CD14-positive monocyte (primary cell): Measurements from ENCODE around the gene FXR2. TPM values are rescaled to one million over a fixed set of nuclear protein-coding genes. Genes with fewer than 3 reads are reported as not detected.

Source experiments
- DNase-seq, 3 donors: peaks; one replicate each; pipeline ENCODE4 v3.0.0-alpha.2; 2011 to 2022
- H2AFZ ChIP-seq: 2 replicates; pipeline ENCODE4 v1.6.0; 2012; ENCODE audit warnings: mild to moderate bottlenecking, low read depth, low read length, inconsistent platforms; ENCODE audit not compliant: insufficient read depth, poor library complexity, severe bottlenecking
- H3K27ac ChIP-seq, 2 donors: 1 replicate in 1 of 2; 2 replicates in 1 of 2; pipeline ENCODE4 v1.5.1; 2012 to 2013; ENCODE audit warnings: low read length in 2 of 2, control low read depth in 1 of 2, inconsistent platforms in 1 of 2, low read depth in 1 of 2, mild to moderate bottlenecking in 1 of 2
- H3K27me3 ChIP-seq, 2 donors: one replicate each; pipeline versions ENCODE4 v1.6.0 to v1.6.1; 2011 to 2013; ENCODE audit warnings: low read length in 2 of 2; ENCODE audit not compliant: control insufficient read depth in 2 of 2, insufficient read depth in 2 of 2
- H3K36me3 ChIP-seq, 2 donors: replicated peaks in 1 of 2; 1 replicate in 1 of 2; 2 replicates in 1 of 2; pipeline versions ENCODE4 v1.5.1 to v1.6.1; 2012 to 2013; ENCODE audit warnings: low read length in 2 of 2, control low read depth in 1 of 2, inconsistent platforms in 1 of 2, mild to moderate bottlenecking in 1 of 2; ENCODE audit not compliant: insufficient read depth in 2 of 2, control insufficient read depth in 1 of 2
- H3K4me1 ChIP-seq, 2 donors: 1 replicate in 1 of 2; 2 replicates in 1 of 2; pipeline versions ENCODE4 v1.5.1 to v1.6.1; 2012 to 2013; ENCODE audit warnings: low read length in 2 of 2, control low read depth in 1 of 2, inconsistent platforms in 1 of 2, mild to moderate bottlenecking in 1 of 2, moderate library complexity in 1 of 2; ENCODE audit not compliant: insufficient read depth in 2 of 2, control insufficient read depth in 1 of 2
- H3K4me2 ChIP-seq: replicated peaks from 2 replicates; pipeline ENCODE3; 2012; ENCODE audit warnings: low read length, moderate library complexity, mild to moderate bottlenecking; ENCODE audit not compliant: poor library complexity, severe bottlenecking; ENCODE audit errors: extremely low read depth
- H3K4me3 ChIP-seq, 3 experiments: fragments of 200-600 bp in 1 of 3; sonication (generic) in 1 of 3; replicated peaks in 1 of 3; 1 replicate in 2 of 3; 2 replicates in 1 of 3; pipeline ENCODE4 v1.5.1; 2011 to 2013; ENCODE audit warnings: low read length in 3 of 3, mild to moderate bottlenecking in 3 of 3, control low read depth in 2 of 3, low read depth in 2 of 3, inconsistent platforms in 1 of 3, moderate library complexity in 1 of 3
- H3K79me2 ChIP-seq: 2 replicates; pipeline ENCODE4 v1.6.0; 2012; ENCODE audit warnings: mild to moderate bottlenecking, control low read depth, inconsistent platforms, low read length, moderate library complexity; ENCODE audit not compliant: insufficient read depth
- H3K9ac ChIP-seq: 2 replicates; pipeline ENCODE4 v1.6.0; 2017; ENCODE audit warnings: low read length, mild to moderate bottlenecking; ENCODE audit not compliant: insufficient read depth, poor library complexity, severe bottlenecking
- H3K9me3 ChIP-seq, 2 donors: replicated peaks in 1 of 2; 1 replicate in 1 of 2; 2 replicates in 1 of 2; pipeline versions ENCODE4 v1.5.1 to v1.6.1; 2012 to 2013; ENCODE audit warnings: low read length in 2 of 2, control low read depth in 1 of 2; ENCODE audit not compliant: control insufficient read depth in 1 of 2, insufficient read depth in 1 of 2
- H4K20me1 ChIP-seq: 2 replicates; pipeline ENCODE4 v1.6.0; 2012; ENCODE audit warnings: mild to moderate bottlenecking, low read length, control low read depth, moderate library complexity; ENCODE audit not compliant: insufficient read depth
- H3K27ac Mint-ChIP-seq, 7 donors: one replicate each; pipeline ENCODE4 v1.8.0; 2020; ENCODE audit warnings: mild to moderate bottlenecking in 7 of 7, mixed read lengths in 7 of 7, moderate library complexity in 6 of 7, inconsistent platforms in 2 of 7
- H3K27me3 Mint-ChIP-seq, 3 donors: one replicate each; pipeline ENCODE4 v1.8.0; 2021 to 2022; ENCODE audit warnings: low read depth in 3 of 3, mild to moderate bottlenecking in 3 of 3, mixed read lengths in 3 of 3, moderate library complexity in 3 of 3, inconsistent platforms in 1 of 3
- H3K36me3 Mint-ChIP-seq, 2 donors: one replicate each; pipeline ENCODE4 v1.8.0; 2020; ENCODE audit warnings: mixed read lengths in 2 of 2, inconsistent platforms in 1 of 2, mild to moderate bottlenecking in 1 of 2
- H3K4me1 Mint-ChIP-seq: one replicate; pipeline ENCODE4 v1.8.0; 2020; ENCODE audit warnings: mild to moderate bottlenecking, mixed read lengths
- H3K4me3 Mint-ChIP-seq, 2 donors: one replicate each; pipeline ENCODE4 v1.8.0; 2020; ENCODE audit warnings: mild to moderate bottlenecking in 2 of 2, mixed read lengths in 2 of 2, moderate library complexity in 1 of 2
- H3K9me3 Mint-ChIP-seq, 7 donors: one replicate each; pipeline ENCODE4 v1.8.0; 2020 to 2022; ENCODE audit warnings: mixed read lengths in 7 of 7, mild to moderate bottlenecking in 6 of 7, moderate library complexity in 6 of 7, inconsistent platforms in 2 of 7
- CTCF ChIP-seq: fragments of 200-600 bp; IDR thresholded peaks from one replicate; pipeline ENCODE4 v1.8.0; 2022; ENCODE audit warnings: antibody characterized with exemption, mild to moderate bottlenecking
- WGBS: methylation state at CpG from one replicate; pipeline ENCODE4 v1.1.5; 2013; ENCODE audit warnings: missing lambda C conversion rate; ENCODE audit not compliant: insufficient coverage; 5-methylcytosine and 5-hydroxymethylcytosine counted together
- intact Hi-C, 2 donors: fragments of 100-400 bp; cut with micrococcal nuclease; formaldehyde crosslinking; loops; one replicate each; pipeline versions ENCODE4 v1.15.0 to v1.15.1; 2023
- polyA plus RNA-seq, 3 donors: library from polyadenylated mRNA; depleted of rRNA in 1 of 3; unstranded in 2 of 3; stranded (reverse) in 1 of 3; fragments of 300-500 nt in 2 of 3; fragments of >200 nt in 1 of 3; fragmentation: Illumina TruSeq in 2 of 3; gene quantifications; 1 replicate in 2 of 3; 2 replicates in 1 of 3; pipeline ENCODE4 v1.2.3, GENCODE V29; 2012 to 2021

The FXR2 gene
- polyA plus RNA-seq, 3 donors: 6.2 to 23.0 (median 9.2) TPM

DNA sequence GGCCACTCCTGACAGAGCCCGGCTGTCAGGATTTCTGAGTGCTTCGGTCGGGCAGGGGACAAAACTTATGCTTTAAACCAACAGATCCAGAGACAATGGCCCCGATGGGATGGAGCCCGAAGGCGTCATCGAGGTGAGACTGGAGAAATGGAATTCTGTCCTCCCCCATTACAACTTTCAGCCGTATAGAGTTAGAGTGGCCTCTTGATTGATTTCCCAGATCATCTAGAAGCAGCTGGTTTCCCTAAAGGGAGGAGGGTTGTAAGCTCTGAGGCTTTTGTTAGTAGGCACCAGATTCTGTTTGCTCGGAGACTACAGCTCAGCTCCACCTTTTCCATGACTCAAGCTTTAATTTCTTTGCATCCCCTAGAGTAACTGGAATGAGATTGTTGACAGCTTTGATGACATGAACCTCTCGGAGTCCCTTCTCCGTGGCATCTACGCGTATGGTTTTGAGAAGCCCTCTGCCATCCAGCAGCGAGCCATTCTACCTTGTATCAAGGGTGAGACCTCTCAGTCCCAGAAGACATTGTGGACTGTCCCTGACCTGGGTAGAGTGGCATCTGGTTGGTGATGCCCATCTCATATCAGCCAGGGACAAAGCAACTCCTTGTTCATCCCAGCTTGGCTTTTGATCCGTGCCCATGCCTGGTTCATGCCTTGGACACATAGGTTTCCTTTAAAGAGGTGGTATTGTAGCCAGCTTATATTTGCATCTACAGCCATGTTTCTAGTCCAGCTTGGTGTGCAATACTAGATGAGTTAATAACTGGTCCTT is 40.3 kb downstream of the FXR2 start:
- Mint-ChIP-seq H3K4me3 (peak overlapping the region; percentile 97 to 98), H3K27me3 (peaks cover 0 to 9% (median 2%) of the 10 kb centered on the region in 3 donors), H3K36me3 (peaks cover 74 to 83% of the 10 kb centered on the region in 2 donors), H3K27ac (peak overlapping the region; percentile 79 to 100 (median 99)), H3K9me3 (peaks cover 0 to 4% (median 0%) of the 10 kb centered on the region in 7 donors), H3K4me1 (peaks cover 67% of the 10 kb centered on the region)
- Histone ChIP-seq H3K27ac (peak overlapping the region; percentile 99), H3K79me2 (peaks cover 86% of the 10 kb centered on the region), H4K20me1 (peaks cover 66% of the 10 kb centered on the region), H3K9me3 (no peaks in the 10 kb centered on the region), H3K27me3 (no peaks in the 10 kb centered on the region), H3K4me2 (peak overlapping the region; percentile 91), H3K4me3 (peak overlapping the region; percentile 60 to 100 (median 95)), H3K9ac (peak overlapping the region; percentile 99), H3K36me3 (peaks cover 66 to 72% of the 10 kb centered on the region in 2 donors), H3K4me1 (peaks cover 63 to 67% of the 10 kb centered on the region in 2 donors), H2AFZ (no peak overlapping the region)
- intact Hi-C loops: loop anchor here (5.0 to 10.0 kb wide), 3 partner anchors 92 to 250 kb away; partner anchors contain the start of genes NEURL4 (in 1 of the 2), POLR2A (in 1 of the 2), SLC35G6 (in 1 of the 2) and TP53 (in 1 of the 2)
- no peak for TF ChIP-seq CTCF
- DNase-seq: no peak
- WGBS: 67% methylated on average over 1 of the region's 15 CpGs

DNA sequence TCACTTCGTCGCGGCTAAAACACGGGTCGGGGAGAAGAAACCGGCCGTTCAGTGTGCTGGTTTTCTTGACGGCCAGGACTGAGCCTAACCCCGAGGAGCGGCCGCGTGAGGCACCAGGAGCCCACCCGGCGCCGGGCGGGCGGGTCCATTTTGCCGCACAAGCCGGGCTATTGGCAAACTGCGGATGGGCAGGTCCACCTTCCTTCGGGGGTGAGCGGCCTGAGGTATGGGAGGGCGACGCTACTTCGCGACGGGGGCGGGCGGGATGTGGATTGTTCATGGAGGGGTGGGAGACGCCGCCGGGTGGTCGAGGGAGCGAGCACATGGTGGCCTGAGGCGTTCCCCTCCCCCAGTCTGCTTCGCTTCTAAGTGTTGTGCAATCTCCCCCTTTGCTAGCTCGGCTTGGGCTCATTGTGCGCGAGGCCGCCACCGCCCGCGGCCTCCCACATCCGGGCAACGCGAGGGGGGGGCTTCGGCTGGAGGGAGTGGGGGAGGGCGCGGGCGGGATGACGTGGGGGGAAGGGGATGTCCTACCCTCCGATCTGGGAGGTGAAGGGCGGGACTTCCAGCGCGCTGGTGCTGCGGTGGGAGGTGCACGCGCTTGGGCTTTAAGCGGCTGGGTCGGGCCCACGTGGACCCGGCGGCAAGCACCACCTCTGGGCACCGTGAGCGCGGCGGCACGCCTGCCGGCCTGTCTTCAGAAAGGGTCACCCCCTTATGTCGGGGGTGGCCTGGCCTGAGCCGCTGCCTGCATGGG is 41.2 kb downstream of the FXR2 start:
- Histone ChIP-seq H3K4me3 (peak overlapping the region; percentile 60 to 100 (median 95)), H3K4me2 (peak overlapping the region; percentile 91), H3K36me3 (peaks cover 69 to 77% of the 10 kb centered on the region in 2 donors), H3K27ac (peak overlapping the region; percentile 99), H2AFZ (no peak overlapping the region), H3K9ac (peak overlapping the region; percentile 99), H3K9me3 (no peaks in the 10 kb centered on the region), H3K79me2 (peaks cover 92% of the 10 kb centered on the region), H4K20me1 (peaks cover 59% of the 10 kb centered on the region), H3K27me3 (no peaks in the 10 kb centered on the region), H3K4me1 (peaks cover 55 to 60% of the 10 kb centered on the region in 2 donors)
- WGBS: 0% methylated on average over 60 of the region's 71 CpGs
- H3K27ac Mint-ChIP-seq: peak overlapping the region; percentile 98 to 100 (median 99)
- intact Hi-C loops: loop anchor here (2.0 to 10.0 kb wide), 4 partner anchors 15 to 249 kb away; partner anchors contain the start of genes NEURL4 (in 1 of the 2), POLR2A (in 1 of the 2), SLC35G6 (in 1 of the 2) and TP53 (in 1 of the 2)
- DNase-seq: peak; percentile 88 to 96 (median 94)
- TF ChIP-seq CTCF: no peak
- H3K4me3 Mint-ChIP-seq: peak overlapping the region; percentile 97 to 98
- H3K36me3 Mint-ChIP-seq: peaks cover 77 to 86% of the 10 kb centered on the region in 2 donors
- peaks cover 0 to 9% (median 2%) of the 10 kb centered on the region in 3 donors for H3K27me3 Mint-ChIP-seq
- peaks cover 0 to 4% (median 0%) of the 10 kb centered on the region in 7 donors for H3K9me3 Mint-ChIP-seq
- H3K4me1 Mint-ChIP-seq: peaks cover 61% of the 10 kb centered on the region
